Lung (tissue), 12 donors: ENCODE data around the gene NOS1. TPM values are rescaled to one million over a fixed set of nuclear protein-coding genes. Genes with fewer than 3 reads are reported as not detected.

Source experiments
- ATAC-seq: fragments of 200-7000 bp; cut with Tn5 transposase; one replicate; pipeline ENCODE4 v1.9.1; 2020; ENCODE audit warnings: moderate number of reproducible peaks; ENCODE audit not compliant: insufficient read depth, low FRiP score
- DNase-seq, 3 donors: peaks; one replicate each; pipeline ENCODE4 v3.0.0-alpha.2; 2013 to 2017
- H3K27ac ChIP-seq, 2 donors: one replicate each; pipeline ENCODE4 v1.5.1; 2013; ENCODE audit warnings: mild to moderate bottlenecking in 2 of 2, moderate library complexity in 2 of 2, control low read depth in 1 of 2, inconsistent platforms in 1 of 2, low read depth in 1 of 2, low read length in 1 of 2
- H3K27me3 ChIP-seq, 3 donors: one replicate each; pipeline ENCODE4 v1.5.1; 2013; ENCODE audit warnings: low read length in 2 of 3; ENCODE audit not compliant: control insufficient read depth in 3 of 3, insufficient read depth in 3 of 3
- H3K36me3 ChIP-seq, 4 donors: one replicate each; pipeline ENCODE4 v1.5.1; 2013; ENCODE audit warnings: low read length in 4 of 4, mild to moderate bottlenecking in 1 of 4, moderate library complexity in 1 of 4; ENCODE audit not compliant: control insufficient read depth in 4 of 4, insufficient read depth in 4 of 4
- H3K4me1 ChIP-seq, 5 donors: one replicate each; pipeline ENCODE4 v1.5.1; 2013; ENCODE audit warnings: low read length in 5 of 5, mild to moderate bottlenecking in 2 of 5, moderate library complexity in 1 of 5; ENCODE audit not compliant: control insufficient read depth in 5 of 5, insufficient read depth in 5 of 5
- H3K4me3 ChIP-seq: one replicate; pipeline ENCODE4 v1.5.1; 2013; ENCODE audit warnings: mild to moderate bottlenecking, control low read depth, moderate library complexity
- H3K9ac ChIP-seq, 2 donors: one replicate each; pipeline ENCODE4 v1.5.1; 2013; ENCODE audit warnings: low read length in 2 of 2, control low read depth in 1 of 2; ENCODE audit not compliant: insufficient read depth in 1 of 2
- H3K9me3 ChIP-seq, 4 donors: one replicate each; pipeline ENCODE4 v1.5.1; 2013; ENCODE audit warnings: low read length in 3 of 4, mild to moderate bottlenecking in 1 of 4, moderate library complexity in 1 of 4; ENCODE audit not compliant: control insufficient read depth in 4 of 4, insufficient read depth in 3 of 4
- WGBS, 2 donors: extraction: QIAGEN DNeasy Blood & Tissue Kit; methylation state at CpG; one replicate each; pipeline ENCODE4 v1.1.7; 2013; 5-methylcytosine and 5-hydroxymethylcytosine counted together
- polyA plus RNA-seq, 2 donors: library from polyadenylated mRNA; stranded (reverse); fragments of 200-250 nt; gene quantifications; one replicate each; pipeline ENCODE4 v1.2.1, GENCODE V29; 2013
- total RNA-seq, 2 donors: library from RNA; depleted of rRNA in 1 of 2; stranded (reverse); fragments of >200 nt in 1 of 2; gene quantifications; one replicate each; pipeline ENCODE4 v1.2.1, GENCODE V29; 2014 to 2021
- TF ChIP-seq, protein P1 (sequence below): IDR thresholded peaks from 2 replicates; pipeline ENCODE4 v1.5.1; 2012; ENCODE audit warnings: mild to moderate bottlenecking; ENCODE audit errors: control extremely low read depth, extremely low read depth
- donor health status: control.
- donor health status: control.
- donor health status: Bipolar disorder and iron deficiency.
- donor health status: healthy.
- donor health status: DM: yes; HTN: yes; CAD: no.

Gene NOS1
- total and polyA plus RNA-seq, 4 donors, result 0.25 to 2.4 (median 0.74) TPM

DNA sequence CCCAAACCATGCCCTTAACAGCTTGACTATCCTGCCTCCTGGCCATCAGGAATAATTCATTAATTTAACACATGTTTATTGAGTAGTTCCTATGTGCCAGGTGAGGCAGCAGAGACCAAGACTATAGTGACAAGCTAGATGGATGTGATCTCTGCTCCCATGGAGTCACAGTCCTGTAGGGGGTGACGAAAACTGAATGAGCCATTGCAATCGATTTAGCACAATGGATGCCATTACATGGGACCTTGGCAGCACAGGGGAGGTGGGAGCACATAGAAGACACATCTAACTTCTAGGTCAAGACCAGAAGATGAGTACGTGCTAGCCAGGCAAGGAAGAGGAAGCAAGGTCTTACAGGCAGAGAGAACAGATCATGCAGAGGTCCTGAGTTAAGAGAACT is 68.7 kb downstream of the NOS1 start:
- Histone ChIP-seq H3K4me1 (no peaks in the 10 kb centered on the region), H3K27ac (no peak overlapping the region), H3K9me3 (peaks cover 0 to 7% (median 0%) of the 10 kb centered on the region in 4 donors), H3K4me3 (no peak overlapping the region), H3K36me3 (no peaks in the 10 kb centered on the region), H3K9ac (no peak overlapping the region), H3K27me3 (peaks cover 0 to 10% (median 0%) of the 10 kb centered on the region in 3 donors)
- WGBS, 2 donors, result 79 to 89% methylated on average over 3 of the region's 3 CpGs
- TF ChIP-seq, protein P1, sequence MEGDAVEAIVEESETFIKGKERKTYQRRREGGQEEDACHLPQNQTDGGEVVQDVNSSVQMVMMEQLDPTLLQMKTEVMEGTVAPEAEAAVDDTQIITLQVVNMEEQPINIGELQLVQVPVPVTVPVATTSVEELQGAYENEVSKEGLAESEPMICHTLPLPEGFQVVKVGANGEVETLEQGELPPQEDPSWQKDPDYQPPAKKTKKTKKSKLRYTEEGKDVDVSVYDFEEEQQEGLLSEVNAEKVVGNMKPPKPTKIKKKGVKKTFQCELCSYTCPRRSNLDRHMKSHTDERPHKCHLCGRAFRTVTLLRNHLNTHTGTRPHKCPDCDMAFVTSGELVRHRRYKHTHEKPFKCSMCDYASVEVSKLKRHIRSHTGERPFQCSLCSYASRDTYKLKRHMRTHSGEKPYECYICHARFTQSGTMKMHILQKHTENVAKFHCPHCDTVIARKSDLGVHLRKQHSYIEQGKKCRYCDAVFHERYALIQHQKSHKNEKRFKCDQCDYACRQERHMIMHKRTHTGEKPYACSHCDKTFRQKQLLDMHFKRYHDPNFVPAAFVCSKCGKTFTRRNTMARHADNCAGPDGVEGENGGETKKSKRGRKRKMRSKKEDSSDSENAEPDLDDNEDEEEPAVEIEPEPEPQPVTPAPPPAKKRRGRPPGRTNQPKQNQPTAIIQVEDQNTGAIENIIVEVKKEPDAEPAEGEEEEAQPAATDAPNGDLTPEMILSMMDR, result no peak
- no peak for ATAC-seq
- no peak for DNase-seq

DNA sequence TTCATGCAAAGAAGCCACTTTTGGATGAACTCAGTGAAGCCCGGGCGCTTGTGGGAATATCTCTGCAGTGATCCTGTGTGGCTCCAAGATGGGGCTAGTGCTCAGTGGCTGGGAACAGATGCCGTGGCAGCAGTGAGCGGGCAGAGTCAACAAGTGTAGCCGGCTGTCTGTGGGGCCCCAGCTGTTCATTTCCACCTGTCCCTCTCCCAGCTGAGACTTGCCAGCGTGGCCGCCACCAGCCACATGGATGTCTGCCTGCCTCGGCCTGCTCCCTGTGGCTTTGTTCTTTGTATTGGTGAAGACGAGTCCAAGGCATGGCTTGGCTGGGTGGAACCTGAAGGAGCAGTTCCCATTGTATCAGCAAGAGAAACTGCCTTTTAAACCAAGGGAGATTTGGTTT is 77.3 kb downstream of the NOS1 start:
- TF ChIP-seq, protein P1, result no peak
- no peaks in the 10 kb centered on the region for H3K36me3 ChIP-seq
- H3K4me3 ChIP-seq, result no peak overlapping the region
- H3K27ac ChIP-seq, result no peak overlapping the region
- H3K9me3 ChIP-seq, result peaks cover 0 to 6% (median 0%) of the 10 kb centered on the region in 4 donors
- ATAC-seq, result no peak
- H3K4me1 ChIP-seq, result no peaks in the 10 kb centered on the region
- H3K27me3 ChIP-seq, result no peaks in the 10 kb centered on the region
- H3K9ac ChIP-seq, result no peak overlapping the region
- DNase-seq, result no peak
- WGBS, 2 donors, result 86 to 87% methylated on average over 9 of the region's 9 CpGs

DNA sequence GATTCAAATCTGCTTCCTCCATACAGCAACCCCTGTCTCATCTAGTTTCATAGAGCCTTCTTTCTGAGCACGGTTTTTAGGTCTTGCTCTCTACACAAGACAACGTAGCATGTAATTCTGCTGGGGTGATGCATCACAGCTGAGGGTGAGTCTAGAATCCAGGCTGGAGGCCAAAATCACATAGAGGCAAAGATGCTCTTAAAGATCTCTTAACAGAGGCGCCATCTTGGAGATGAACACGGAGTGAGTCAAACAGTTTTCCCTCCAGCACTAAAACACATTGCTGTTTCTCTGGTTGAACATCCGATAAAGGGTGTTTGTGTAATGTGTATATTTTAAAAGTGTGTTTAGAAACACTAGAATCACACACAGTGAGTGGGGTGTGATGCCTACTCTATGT is 78.9 kb downstream of the NOS1 start:
- Histone ChIP-seq H3K4me1 (no peaks in the 10 kb centered on the region), H3K27me3 (no peaks in the 10 kb centered on the region), H3K36me3 (no peaks in the 10 kb centered on the region), H3K9ac (no peak overlapping the region), H3K4me3 (no peak overlapping the region), H3K9me3 (peaks cover 0 to 6% (median 0%) of the 10 kb centered on the region in 4 donors), H3K27ac (no peak overlapping the region)
- ATAC-seq, result no peak
- no peak for DNase-seq
- 88 to 92% methylated on average over 5 of the region's 5 CpGs for WGBS, 2 donors
- TF ChIP-seq, protein P1, result no peak

DNA sequence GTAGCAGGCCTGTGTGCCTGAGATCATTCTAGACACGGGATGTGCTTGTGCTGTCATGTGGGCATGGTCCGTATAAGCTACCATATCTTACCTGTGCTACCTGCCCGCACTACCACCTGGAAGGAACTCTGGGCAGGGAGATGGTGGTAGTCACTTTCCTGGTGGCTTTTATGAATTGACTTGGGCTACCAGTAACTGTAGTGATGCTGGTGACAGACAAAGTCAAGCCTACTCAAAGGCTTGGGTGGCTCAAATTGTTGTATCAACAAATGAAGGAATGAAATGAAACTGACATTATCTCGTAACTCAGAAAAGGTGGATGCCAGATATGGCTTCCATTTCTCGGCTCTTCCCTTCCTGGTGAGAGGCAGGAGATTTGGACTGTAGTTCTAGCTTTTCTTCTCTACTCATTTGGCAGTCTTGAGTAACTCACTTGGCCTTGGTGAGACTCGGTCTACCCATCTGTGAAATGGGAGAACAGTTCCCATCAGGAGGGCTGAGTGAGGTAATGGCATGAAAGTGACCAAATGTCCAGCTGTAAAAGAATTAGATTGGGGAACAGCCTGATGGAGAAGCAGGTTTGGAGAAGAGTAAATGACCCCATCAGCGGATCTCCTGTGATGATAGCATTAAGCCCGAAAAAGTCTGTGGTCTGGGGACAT is 81.3 kb downstream of the NOS1 start:
- Histone ChIP-seq H3K36me3 (no peaks in the 10 kb centered on the region), H3K4me1 (no peaks in the 10 kb centered on the region), H3K9ac (no peak overlapping the region), H3K27me3 (no peaks in the 10 kb centered on the region), H3K4me3 (no peak overlapping the region), H3K27ac (no peak overlapping the region), H3K9me3 (peaks cover 0 to 6% (median 0%) of the 10 kb centered on the region in 4 donors)
- ATAC-seq, result no peak
- TF ChIP-seq, protein P1, result no peak
- no peak for DNase-seq
- 82 to 87% methylated on average over 8 of the region's 8 CpGs for WGBS, 2 donors
